DND-41 (cell line): ENCODE results near the gene SLIT1.

Experiments used
- CTCF ChIP-seq: IDR thresholded peaks from 2 replicates; pipeline ENCODE4 v1.5.1; 2012; ENCODE audit warnings: borderline replicate concordance, low read length, moderate library complexity, mild to moderate bottlenecking; ENCODE audit not compliant: poor library complexity, severe bottlenecking; ENCODE audit errors: extremely low read depth
- EZH2 ChIP-seq: IDR thresholded peaks from 3 replicates; pipeline ENCODE4 v1.6.1; 2012; ENCODE audit warnings: borderline replicate concordance, low read depth, mild to moderate bottlenecking, moderate library complexity, low read length, inconsistent platforms; ENCODE audit not compliant: severe bottlenecking

- TF ChIP-seq EZH2 = no peak
- TF ChIP-seq CTCF = no peak
Observed at GRCh38 chr10:96999337-96999736, 186.4 kb downstream of the SLIT1 start.
